Gastroesophageal sphincter (tissue), 2 donors: ENCODE results near the gene CA4.

Experiments
- POLR2A ChIP-seq, 2 donors: fragments of 450-650 bp; IDR thresholded peaks; one replicate each; pipeline ENCODE4 v1.6.1; 2017; ENCODE audit warnings: antibody characterized with exemption in 2 of 2, mild to moderate bottlenecking in 2 of 2, moderate library complexity in 1 of 2
- POLR2AphosphoS5 ChIP-seq: sonication (generic); formaldehyde crosslinking; IDR thresholded peaks from one replicate; pipeline ENCODE4 v1.6.1; 2017; ENCODE audit warnings: antibody characterized with exemption

- no peak for TF ChIP-seq POLR2AphosphoS5
- no peak for TF ChIP-seq POLR2A (IDR thresholded peaks at IDR 0.05)
Measured at GRCh38 chr17:60142872-60143499, 6.8 kb upstream of the CA4 start.
